GM12878 (cell line): ENCODE data around the gene SHC1. TPM values are rescaled to one million over a fixed set of nuclear protein-coding genes. Genes with fewer than 3 reads are reported as not detected.

Experiments used
- ATAC-seq: fragments of 200-7000 bp; cut with Tn5 transposase; 3 replicates; pipeline ENCODE4 v1.9.1; 2020; ENCODE audit warnings: mild to moderate bottlenecking, moderate library complexity
- BruUV-seq: library from RNA; stranded (reverse); fragments of 400-500 nt; replicated peaks from 2 replicates; lab custom pipeline; 2021; lab: Mats Ljungman, UMichigan
- CTCF ChIA-PET: fragments of 300-600 bp; sonication (Branson Sonifier 250); formaldehyde crosslinking; extraction: SDS; loops from one replicate; lab custom pipeline; 2021; ENCODE audit warnings: inconsistent platforms; lab: Yijun Ruan, JAX
- POLR2A ChIA-PET: fragments of 350-600 bp; formaldehyde crosslinking; extraction: SDS; loops from one replicate; lab custom pipeline; 2021; ENCODE audit warnings: inconsistent platforms; lab: Charles Lee
- RAD21 ChIA-PET: fragments of 300-600 bp; sonication (Branson Sonifier 250); formaldehyde crosslinking; loops from one replicate; lab custom pipeline; 2023; ENCODE audit warnings: antibody characterized with exemption; ENCODE audit not compliant: unreplicated experiment; lab: Charles Lee
- SMC1A ChIA-PET: fragments of 300-600 bp; sonication (Branson Sonifier 250); formaldehyde crosslinking; loops from one replicate; lab custom pipeline; 2023; ENCODE audit not compliant: unreplicated experiment, uncharacterized antibody; lab: Charles Lee
- DNase-seq: peaks from one replicate; pipeline ENCODE4 v3.0.0-alpha.2; 2011; ENCODE audit warnings: low read depth, low spot score
- FAIRE-seq: peaks from 3 replicates; lab custom pipeline; 2011; peaks lifted over from hg19 to GRCh38; lab: Jason Lieb, UNC
- H2AFZ ChIP-seq: 2 replicates; pipeline ENCODE4 v1.6.0; 2011; ENCODE audit warnings: low read depth, low read length, control low read depth; ENCODE audit not compliant: control insufficient read depth
- H3K27ac ChIP-seq: 2 replicates; pipeline ENCODE4 v1.5.1; 2011; ENCODE audit warnings: control low read depth; ENCODE audit not compliant: control insufficient read depth, insufficient read depth
- H3K27me3 ChIP-seq, 2 experiments: replicated peaks in 1 of 2; 2 replicates each; pipeline versions ENCODE4 v1.6.0 to v1.6.1; 2011; ENCODE audit warnings: low read length in 1 of 2; ENCODE audit not compliant: control insufficient read depth in 2 of 2, insufficient read depth in 2 of 2
- H3K36me3 ChIP-seq, 2 experiments: 2 replicates each; pipeline ENCODE4 v1.5.1; 2011; ENCODE audit warnings: low read length in 1 of 2; ENCODE audit not compliant: control insufficient read depth in 2 of 2, insufficient read depth in 2 of 2
- H3K4me1 ChIP-seq: 2 replicates; pipeline ENCODE4 v1.6.1; 2011; ENCODE audit warnings: mild to moderate bottlenecking, low read length, moderate library complexity, mixed read lengths; ENCODE audit not compliant: control insufficient read depth, insufficient read depth
- H3K4me2 ChIP-seq: 2 replicates; pipeline ENCODE4 v1.6.0; 2011; ENCODE audit warnings: control low read depth; ENCODE audit not compliant: control insufficient read depth, insufficient read depth
- H3K4me3 ChIP-seq: fragments of 200-600 bp; sonication (generic); 2 replicates; pipeline ENCODE4 v1.5.1; 2016
- H3K79me2 ChIP-seq: 2 replicates; pipeline ENCODE4 v1.6.0; 2011; ENCODE audit warnings: low read length; ENCODE audit not compliant: control insufficient read depth, insufficient read depth
- H3K9ac ChIP-seq: 2 replicates; pipeline ENCODE4 v1.8.0; 2011; ENCODE audit warnings: low read length, control low read depth, mixed read lengths; ENCODE audit not compliant: control insufficient read depth, insufficient read depth
- H3K9me3 ChIP-seq: replicated peaks from 3 replicates; pipeline ENCODE4 v1.5.1; 2011; ENCODE audit warnings: mild to moderate bottlenecking, low read length; ENCODE audit not compliant: control insufficient read depth, insufficient read depth
- H4K20me1 ChIP-seq: 2 replicates; pipeline ENCODE4 v1.6.0; 2011; ENCODE audit not compliant: control insufficient read depth, insufficient read depth
- CREB1 ChIP-seq: IDR thresholded peaks from 2 replicates; pipeline ENCODE4 v1.6.1; 2012; ENCODE audit warnings: low read depth, mild to moderate bottlenecking, inconsistent platforms
- DPF2 ChIP-seq: fragments of 450-650 bp; IDR thresholded peaks from 2 replicates; pipeline ENCODE4 v1.6.1; 2017; ENCODE audit warnings: mild to moderate bottlenecking
- HDAC2 ChIP-seq: fragments of 200-600 bp; sonication (generic); IDR thresholded peaks from 2 replicates; pipeline ENCODE4 v1.6.1; 2017
- MXI1 ChIP-seq: fragments of 150-350 bp; IDR thresholded peaks from 2 replicates; pipeline ENCODE4 v1.6.1; 2011; ENCODE audit warnings: low read depth, mild to moderate bottlenecking, inconsistent platforms, low read length, improper control_type of control experiment
- MYB ChIP-seq: fragments of 150-350 bp; IDR thresholded peaks from 2 replicates; pipeline ENCODE4 v1.6.1; 2014; ENCODE audit warnings: mild to moderate bottlenecking, low read depth, low read length, borderline replicate concordance
- ZBED1 ChIP-seq: IDR thresholded peaks from 2 replicates; pipeline ENCODE4 v1.6.1; 2016; ENCODE audit warnings: borderline replicate concordance
- ZSCAN29 ChIP-seq: fragments of 450-650 bp; IDR thresholded peaks from 2 replicates; pipeline ENCODE4 v1.6.1; 2017; ENCODE audit warnings: mild to moderate bottlenecking, moderate library complexity
- WGBS: methylation state at CpG from one replicate; pipeline ENCODE4 v1.1.6; 2016; ENCODE audit warnings: low lambda C conversion rate; ENCODE audit not compliant: insufficient replicate concordance, insufficient coverage; ENCODE audit errors: missing lambda C conversion rate; 5-methylcytosine and 5-hydroxymethylcytosine counted together
- in situ Hi-C: fragments of 300-500 bp; cut with MboI; formaldehyde crosslinking; loops from 9 replicates; pipeline ENCODE4 v1.14.3; 2018; ENCODE audit warnings: mixed read lengths
- intact Hi-C: fragments of 100-400 bp; cut with micrococcal nuclease; formaldehyde crosslinking; loops from one replicate; pipeline ENCODE4 v1.14.2; 2022; ENCODE audit not compliant: unreplicated experiment
- polyA plus RNA-seq, 11 experiments: library from polyadenylated mRNA; depleted of rRNA in 4 of 11; unstranded in 6 of 11; stranded (reverse) in 5 of 11; fragments of >200 nt; fragmentation: Nextera tagmentation in 4 of 11; fragmentation: Illumina TruSeq in 1 of 11; extraction: Ambion mirVana in 4 of 11; extraction: Trizol in 1 of 11; gene quantifications; 1 replicate in 1 of 11; 2 replicates in 10 of 11; pipeline versions ENCODE4 v1.2.1 to v1.2.3, GENCODE V29; 2011 to 2016; ENCODE audit warnings: inconsistent platforms in 2 of 11, missing spikeins in 2 of 11, low read depth in 1 of 11
- total RNA-seq, 4 experiments: library from RNA; depleted of rRNA in 3 of 4; stranded (reverse); fragments of >200 nt in 3 of 4; fragmentation: Illumina TruSeq in 1 of 4; extraction: Trizol in 1 of 4; gene quantifications; 2 replicates each; pipeline versions ENCODE4 v1.2.1 to v1.2.3, GENCODE V29; 2013 to 2021
- TF ChIP-seq, protein P1 (sequence below): fragments of 450-650 bp; IDR thresholded peaks from 2 replicates; pipeline ENCODE4 v1.6.1; 2017; ENCODE audit warnings: borderline replicate concordance
- TF ChIP-seq, protein P2 (sequence below): fragments of 450-650 bp; IDR thresholded peaks from 2 replicates; pipeline ENCODE4 v1.6.1; 2016; ENCODE audit warnings: mild to moderate bottlenecking, moderate library complexity, borderline replicate concordance
- TF ChIP-seq, protein P3 (sequence below): fragments of 450-650 bp; IDR thresholded peaks from 2 replicates; pipeline ENCODE4 v1.6.1; 2017; ENCODE audit warnings: low read depth, mild to moderate bottlenecking, moderate library complexity
- TF ChIP-seq, protein P4 (sequence below): fragments of 450-650 bp; formaldehyde crosslinking; IDR thresholded peaks from 2 replicates; pipeline ENCODE4 v1.4.0; 2022; ENCODE audit warnings: mild to moderate bottlenecking, moderate library complexity

SHC1 gene
- total and polyA plus RNA-seq, 10 of the 15 experiments (the other 5 are each of a cell fraction or from before 2014, with no cell fraction given) = 2.6 to 49.3 (median 25.2) TPM

DNA sequence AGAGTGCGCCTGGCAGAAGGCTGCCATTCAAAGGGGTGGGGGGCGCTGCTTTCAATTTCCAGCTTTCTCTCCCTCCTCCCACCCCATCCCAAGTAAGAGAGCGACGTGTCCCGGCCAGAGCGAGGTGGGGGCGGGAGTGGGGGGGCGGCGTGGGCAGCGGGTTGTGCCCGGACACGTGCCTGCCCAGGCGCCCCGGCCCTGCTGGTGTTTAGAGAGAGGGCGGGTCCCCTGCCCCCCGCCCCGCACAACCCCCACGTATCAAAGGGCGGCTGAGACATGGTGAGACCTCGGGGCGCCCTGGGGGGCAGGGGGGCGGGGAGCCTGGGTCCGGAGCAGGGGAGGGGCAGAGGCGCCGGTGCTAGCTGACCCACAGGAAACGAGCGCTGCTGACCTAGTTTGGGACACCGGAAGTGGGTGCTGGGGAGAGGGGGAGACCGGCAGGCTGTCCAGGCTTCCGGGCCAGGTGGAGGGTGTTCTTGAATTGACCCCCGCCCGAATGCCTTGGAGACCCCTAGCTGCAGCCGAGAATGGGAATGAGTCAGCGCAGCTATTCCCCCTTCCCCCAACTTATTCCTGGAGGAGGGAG is 33.3 kb upstream of the SHC1 start:
- Histone ChIP-seq H3K9ac (peak overlapping the region; percentile 85), H3K9me3 (no peaks in the 10 kb centered on the region), H3K27me3 (no peaks in the 10 kb centered on the region), H3K27ac (peak overlapping the region; percentile 91), H3K4me3 (peak overlapping the region; percentile 99), H2AFZ (peak overlapping the region; percentile 43; the same call in 1 of the 2 replicates), H3K79me2 (peaks cover 59% of the 10 kb centered on the region), H4K20me1 (0 out of 2 replicates have a peak, but pooled peaks cover 3% of the 10 kb centered on the region), H3K4me2 (peak overlapping the region; percentile 98), H3K36me3 (no peaks in the 10 kb centered on the region; a peak in 1 of 4 replicates), H3K4me1 (peaks cover 44% of the 10 kb centered on the region)
- CTCF ChIA-PET = interaction anchor here (0.8 to 2.1 kb wide), 4 partner anchors 13 to 60 kb away, joined by 3 to 18 read pairs (median 4); no protein-coding TSS in a partner anchor
- BruUV-seq = no TSS peak
- DNase-seq (no peak), ATAC-seq (peak; percentile 17), FAIRE-seq (no peak)
- intact Hi-C loops = loop anchor here (2.0 to 5.0 kb wide), 2 partner anchors 13 to 42 kb away; partner anchors contain the start of gene PYGO2
- POLR2A ChIA-PET = interaction anchor here (0.8 to 1.9 kb wide), 9 partner anchors 13 to 52 kb away, joined by 3 to 8 read pairs (median 4); partner anchors contain the start of genes FLAD1, PYGO2 and SHC1
- RAD21 ChIA-PET = interaction anchor here (1.1 to 3.3 kb wide), 5 partner anchors 11 to 81 kb away, joined by 4 to 14 read pairs (median 4); partner anchors contain the start of gene PBXIP1
- in situ Hi-C loops = no loop called here
- SMC1A ChIA-PET = interaction anchor here (0.6 to 1.4 kb wide), 6 partner anchors 9 to 824 kb away, joined by 3 to 4 read pairs (median 3); no protein-coding TSS in a partner anchor
- WGBS = 3% methylated on average over 11 of the region's 34 CpGs
- TF ChIP-seq CREB1 = no peak
- TF ChIP-seq DPF2 = no peak; the same call in 1 of the 2 replicates
- no peak for TF ChIP-seq HDAC2
- no peak for TF ChIP-seq MYB
- TF ChIP-seq, protein P1, sequence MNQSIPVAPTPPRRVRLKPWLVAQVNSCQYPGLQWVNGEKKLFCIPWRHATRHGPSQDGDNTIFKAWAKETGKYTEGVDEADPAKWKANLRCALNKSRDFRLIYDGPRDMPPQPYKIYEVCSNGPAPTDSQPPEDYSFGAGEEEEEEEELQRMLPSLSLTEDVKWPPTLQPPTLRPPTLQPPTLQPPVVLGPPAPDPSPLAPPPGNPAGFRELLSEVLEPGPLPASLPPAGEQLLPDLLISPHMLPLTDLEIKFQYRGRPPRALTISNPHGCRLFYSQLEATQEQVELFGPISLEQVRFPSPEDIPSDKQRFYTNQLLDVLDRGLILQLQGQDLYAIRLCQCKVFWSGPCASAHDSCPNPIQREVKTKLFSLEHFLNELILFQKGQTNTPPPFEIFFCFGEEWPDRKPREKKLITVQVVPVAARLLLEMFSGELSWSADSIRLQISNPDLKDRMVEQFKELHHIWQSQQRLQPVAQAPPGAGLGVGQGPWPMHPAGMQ = no peak
- no peak for TF ChIP-seq ZBED1
- no peak for TF ChIP-seq MXI1
- TF ChIP-seq, protein P2, sequence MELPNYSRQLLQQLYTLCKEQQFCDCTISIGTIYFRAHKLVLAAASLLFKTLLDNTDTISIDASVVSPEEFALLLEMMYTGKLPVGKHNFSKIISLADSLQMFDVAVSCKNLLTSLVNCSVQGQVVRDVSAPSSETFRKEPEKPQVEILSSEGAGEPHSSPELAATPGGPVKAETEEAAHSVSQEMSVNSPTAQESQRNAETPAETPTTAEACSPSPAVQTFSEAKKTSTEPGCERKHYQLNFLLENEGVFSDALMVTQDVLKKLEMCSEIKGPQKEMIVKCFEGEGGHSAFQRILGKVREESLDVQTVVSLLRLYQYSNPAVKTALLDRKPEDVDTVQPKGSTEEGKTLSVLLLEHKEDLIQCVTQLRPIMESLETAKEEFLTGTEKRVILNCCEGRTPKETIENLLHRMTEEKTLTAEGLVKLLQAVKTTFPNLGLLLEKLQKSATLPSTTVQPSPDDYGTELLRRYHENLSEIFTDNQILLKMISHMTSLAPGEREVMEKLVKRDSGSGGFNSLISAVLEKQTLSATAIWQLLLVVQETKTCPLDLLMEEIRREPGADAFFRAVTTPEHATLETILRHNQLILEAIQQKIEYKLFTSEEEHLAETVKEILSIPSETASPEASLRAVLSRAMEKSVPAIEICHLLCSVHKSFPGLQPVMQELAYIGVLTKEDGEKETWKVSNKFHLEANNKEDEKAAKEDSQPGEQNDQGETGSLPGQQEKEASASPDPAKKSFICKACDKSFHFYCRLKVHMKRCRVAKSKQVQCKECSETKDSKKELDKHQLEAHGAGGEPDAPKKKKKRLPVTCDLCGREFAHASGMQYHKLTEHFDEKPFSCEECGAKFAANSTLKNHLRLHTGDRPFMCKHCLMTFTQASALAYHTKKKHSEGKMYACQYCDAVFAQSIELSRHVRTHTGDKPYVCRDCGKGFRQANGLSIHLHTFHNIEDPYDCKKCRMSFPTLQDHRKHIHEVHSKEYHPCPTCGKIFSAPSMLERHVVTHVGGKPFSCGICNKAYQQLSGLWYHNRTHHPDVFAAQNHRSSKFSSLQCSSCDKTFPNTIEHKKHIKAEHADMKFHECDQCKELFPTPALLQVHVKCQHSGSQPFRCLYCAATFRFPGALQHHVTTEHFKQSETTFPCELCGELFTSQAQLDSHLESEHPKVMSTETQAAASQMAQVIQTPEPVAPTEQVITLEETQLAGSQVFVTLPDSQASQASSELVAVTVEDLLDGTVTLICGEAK = peak; percentile 63; the same call in 1 of the 2 replicates
- TF ChIP-seq, protein P3, sequence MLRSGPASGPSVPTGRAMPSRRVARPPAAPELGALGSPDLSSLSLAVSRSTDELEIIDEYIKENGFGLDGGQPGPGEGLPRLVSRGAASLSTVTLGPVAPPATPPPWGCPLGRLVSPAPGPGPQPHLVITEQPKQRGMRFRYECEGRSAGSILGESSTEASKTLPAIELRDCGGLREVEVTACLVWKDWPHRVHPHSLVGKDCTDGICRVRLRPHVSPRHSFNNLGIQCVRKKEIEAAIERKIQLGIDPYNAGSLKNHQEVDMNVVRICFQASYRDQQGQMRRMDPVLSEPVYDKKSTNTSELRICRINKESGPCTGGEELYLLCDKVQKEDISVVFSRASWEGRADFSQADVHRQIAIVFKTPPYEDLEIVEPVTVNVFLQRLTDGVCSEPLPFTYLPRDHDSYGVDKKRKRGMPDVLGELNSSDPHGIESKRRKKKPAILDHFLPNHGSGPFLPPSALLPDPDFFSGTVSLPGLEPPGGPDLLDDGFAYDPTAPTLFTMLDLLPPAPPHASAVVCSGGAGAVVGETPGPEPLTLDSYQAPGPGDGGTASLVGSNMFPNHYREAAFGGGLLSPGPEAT = no peak
- TF ChIP-seq ZSCAN29 = no peak
- TF ChIP-seq, protein P4, sequence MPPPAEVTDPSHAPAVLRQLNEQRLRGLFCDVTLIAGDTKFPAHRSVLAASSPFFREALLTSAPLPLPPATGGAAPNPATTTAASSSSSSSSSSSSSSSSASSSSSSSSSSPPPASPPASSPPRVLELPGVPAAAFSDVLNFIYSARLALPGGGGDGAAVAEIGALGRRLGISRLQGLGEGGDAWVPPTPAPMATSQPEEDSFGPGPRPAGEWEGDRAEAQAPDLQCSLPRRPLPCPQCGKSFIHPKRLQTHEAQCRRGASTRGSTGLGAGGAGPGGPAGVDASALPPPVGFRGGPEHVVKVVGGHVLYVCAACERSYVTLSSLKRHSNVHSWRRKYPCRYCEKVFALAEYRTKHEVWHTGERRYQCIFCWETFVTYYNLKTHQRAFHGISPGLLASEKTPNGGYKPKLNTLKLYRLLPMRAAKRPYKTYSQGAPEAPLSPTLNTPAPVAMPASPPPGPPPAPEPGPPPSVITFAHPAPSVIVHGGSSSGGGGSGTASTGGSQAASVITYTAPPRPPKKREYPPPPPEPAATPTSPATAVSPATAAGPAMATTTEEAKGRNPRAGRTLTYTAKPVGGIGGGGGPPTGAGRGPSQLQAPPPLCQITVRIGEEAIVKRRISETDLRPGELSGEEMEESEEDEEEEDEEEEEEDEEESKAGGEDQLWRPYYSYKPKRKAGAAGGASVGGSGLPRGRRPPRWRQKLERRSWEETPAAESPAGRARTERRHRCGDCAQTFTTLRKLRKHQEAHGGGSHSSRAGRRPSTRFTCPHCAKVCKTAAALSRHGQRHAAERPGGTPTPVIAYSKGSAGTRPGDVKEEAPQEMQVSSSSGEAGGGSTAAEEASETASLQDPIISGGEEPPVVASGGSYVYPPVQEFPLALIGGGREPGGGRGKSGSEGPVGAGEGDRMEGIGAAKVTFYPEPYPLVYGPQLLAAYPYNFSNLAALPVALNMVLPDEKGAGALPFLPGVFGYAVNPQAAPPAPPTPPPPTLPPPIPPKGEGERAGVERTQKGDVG (CRISPR knock-in tag) = no peak
